Central memory CD8-positive, alpha-beta T cell (primary cell): ENCODE data around the gene HTR1A.

Source experiments
- ATAC-seq: fragments of 150-1000 bp; cut with Tn5 transposase; replicated peaks from 2 replicates; pipeline ENCODE4 v1.10.0; 2022; ENCODE audit warnings: mild to moderate bottlenecking, moderate FRiP score, moderate number of reproducible peaks; ENCODE audit not compliant: poor library complexity, severe bottlenecking; ENCODE audit errors: extremely low read depth
- DNase-seq, 2 donors: peaks; one replicate each; pipeline ENCODE4 v3.0.0; 2021; ENCODE audit warnings: low spot score in 2 of 2
- H3K27ac Mint-ChIP-seq: one replicate; pipeline ENCODE4 v1.8.0; 2022; ENCODE audit warnings: low read depth, mild to moderate bottlenecking, moderate library complexity, mixed read lengths
- H3K27me3 Mint-ChIP-seq: one replicate; pipeline ENCODE4 v1.8.0; 2022; ENCODE audit warnings: mixed read lengths
- H3K36me3 Mint-ChIP-seq: one replicate; pipeline ENCODE4 v1.8.0; 2022; ENCODE audit warnings: mild to moderate bottlenecking, moderate library complexity, mixed read lengths; ENCODE audit not compliant: insufficient read depth
- H3K4me1 Mint-ChIP-seq: one replicate; pipeline ENCODE4 v1.8.0; 2022; ENCODE audit warnings: mixed read lengths
- H3K4me3 Mint-ChIP-seq: one replicate; pipeline ENCODE4 v1.8.0; 2022; ENCODE audit warnings: mild to moderate bottlenecking, moderate library complexity, mixed read lengths
- H3K9me3 Mint-ChIP-seq: one replicate; pipeline ENCODE4 v1.8.0; 2022; ENCODE audit warnings: mixed read lengths

HTR1A gene

DNA sequence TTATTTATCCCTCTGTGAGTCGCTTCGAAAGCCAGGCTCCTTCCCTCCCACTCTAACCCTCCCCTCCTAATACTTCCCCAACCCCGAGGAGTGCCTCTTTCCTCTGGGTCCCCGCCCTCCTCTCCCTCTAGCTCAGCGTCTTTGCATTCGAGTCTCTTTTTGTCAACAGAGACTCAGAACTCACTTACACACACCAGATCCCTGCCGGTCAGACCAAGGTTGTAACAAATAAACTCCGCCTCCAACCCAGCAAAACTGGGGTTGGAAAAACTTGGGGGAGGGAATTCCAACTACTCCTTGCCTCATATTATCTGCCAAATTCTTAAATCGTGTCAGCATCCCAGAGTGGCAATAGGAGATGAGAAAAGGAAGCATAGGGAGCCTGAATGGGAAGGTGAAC is at the start of gene HTR1A:
TSS of gene HTR1A (minus strand) at position 167 of the 400 bp plus-strand sequence. CDS start 726 bp downstream, outside the sequence.
- Mint-ChIP-seq H3K36me3 (no peaks in the 10 kb centered on the region), H3K27ac (no peak within 1 kb of the TSS), H3K4me1 (no peaks in the 10 kb centered on the region), H3K4me3 (no peak within 1 kb of the TSS), H3K27me3 (peaks cover 30% of the 10 kb centered on the region), H3K9me3 (peaks cover 10% of the 10 kb centered on the region)
- ATAC-seq (no peak), DNase-seq (no peak)

GRCh38 chr5:64003966-64004365 is 41.7 kb upstream of the HTR1A start:
- Mint-ChIP-seq H3K4me3 (no peak overlapping the region), H3K27ac (no peak overlapping the region), H3K9me3 (peaks cover 18% of the 10 kb centered on the region), H3K27me3 (no peaks in the 10 kb centered on the region), H3K4me1 (no peaks in the 10 kb centered on the region), H3K36me3 (no peaks in the 10 kb centered on the region)
- DNase-seq (no peak), ATAC-seq (no peak)

DNA sequence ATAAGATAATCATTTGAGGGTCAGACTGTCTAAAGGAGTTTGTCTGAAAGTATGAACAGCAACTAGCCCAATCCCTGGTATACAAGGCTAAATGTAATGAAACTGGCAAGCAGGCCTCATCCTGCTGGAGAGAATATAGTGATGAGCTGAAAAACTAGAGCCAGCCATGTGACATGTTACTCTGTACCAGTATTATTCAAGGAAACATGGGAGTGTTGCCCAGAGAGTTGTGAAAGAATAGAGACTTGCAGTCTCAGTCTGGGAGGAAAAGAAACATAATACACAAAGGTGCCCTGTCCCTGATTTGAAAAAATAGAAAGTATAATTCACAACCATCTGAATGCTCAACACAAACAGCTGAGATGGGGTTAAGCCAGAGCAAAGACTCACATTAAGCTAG is 37.9 kb upstream of the HTR1A start:
- Mint-ChIP-seq H3K36me3 (no peaks in the 10 kb centered on the region), H3K4me1 (no peaks in the 10 kb centered on the region), H3K27me3 (no peaks in the 10 kb centered on the region), H3K9me3 (peaks cover 27% of the 10 kb centered on the region), H3K27ac (no peak overlapping the region), H3K4me3 (no peak overlapping the region)
- ATAC-seq, result no peak
- DNase-seq, result no peak

DNA sequence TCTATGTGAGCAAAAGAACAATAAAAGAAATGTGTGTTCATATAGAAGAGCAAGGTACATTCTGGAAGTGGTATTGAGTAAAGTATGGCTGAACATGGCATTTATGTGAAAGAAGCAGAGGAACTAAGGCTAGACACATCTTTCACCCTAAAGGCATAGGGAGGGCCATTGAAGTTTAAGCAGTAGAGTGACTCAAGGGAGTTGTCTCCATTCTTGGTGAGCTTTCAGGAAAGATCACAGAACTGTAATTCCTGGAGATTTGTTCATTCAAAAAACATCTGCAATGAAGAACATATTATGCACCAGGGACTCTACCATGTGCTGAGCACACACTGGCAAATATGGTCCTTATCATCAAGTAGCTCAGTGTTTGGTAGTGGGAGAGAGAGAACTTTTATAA is 24.8 kb upstream of the HTR1A start:
- H3K4me1 Mint-ChIP-seq, result no peaks in the 10 kb centered on the region
- no peak for ATAC-seq
- no peak for DNase-seq
- no peaks in the 10 kb centered on the region for H3K36me3 Mint-ChIP-seq
- H3K27me3 Mint-ChIP-seq, result no peaks in the 10 kb centered on the region
- H3K9me3 Mint-ChIP-seq, result peaks cover 13% of the 10 kb centered on the region
- no peak overlapping the region for H3K4me3 Mint-ChIP-seq
- H3K27ac Mint-ChIP-seq, result no peak overlapping the region

GRCh38 chr5:63981864-63982263 is 19.6 kb upstream of the HTR1A start:
- Mint-ChIP-seq H3K27ac (no peak overlapping the region), H3K4me3 (no peak overlapping the region), H3K4me1 (no peaks in the 10 kb centered on the region), H3K27me3 (no peaks in the 10 kb centered on the region), H3K36me3 (no peaks in the 10 kb centered on the region), H3K9me3 (peaks cover 27% of the 10 kb centered on the region)
- ATAC-seq (no peak), DNase-seq (no peak)

DNA sequence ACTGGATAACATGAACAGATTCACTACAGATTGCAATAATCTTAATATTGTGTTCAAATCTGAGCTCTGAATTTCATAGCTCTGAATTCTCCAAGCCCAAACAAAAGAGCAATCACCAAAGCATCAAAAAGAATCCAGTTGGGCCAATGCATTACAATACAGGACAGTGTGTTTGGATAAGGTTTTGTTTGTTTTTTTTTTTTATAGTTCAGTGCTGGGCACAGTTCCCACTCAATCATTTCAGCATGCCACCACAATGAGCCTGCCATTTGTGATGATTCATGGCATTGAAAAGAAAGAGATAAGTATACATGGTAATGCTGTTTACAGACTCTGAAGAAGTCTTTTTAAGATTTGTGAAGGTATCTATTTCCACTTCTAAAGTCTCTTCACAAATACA is 1.7 kb upstream of the HTR1A start:
- Mint-ChIP-seq H3K4me1 (no peaks in the 10 kb centered on the region), H3K27ac (no peak overlapping the region), H3K27me3 (peaks cover 24% of the 10 kb centered on the region), H3K9me3 (peaks cover 10% of the 10 kb centered on the region), H3K36me3 (no peaks in the 10 kb centered on the region), H3K4me3 (no peak overlapping the region)
- ATAC-seq, result no peak
- no peak for DNase-seq

- Mint-ChIP-seq H3K4me1 (no peaks in the 10 kb centered on the region), H3K9me3 (peaks cover 10% of the 10 kb centered on the region), H3K36me3 (no peaks in the 10 kb centered on the region), H3K27me3 (peaks cover 30% of the 10 kb centered on the region), H3K27ac (no peak overlapping the region), H3K4me3 (no peak overlapping the region)
- DNase-seq, result no peak
- ATAC-seq, result no peak
Measured at GRCh38 chr5:63963080-63963735, 963 bp upstream of the HTR1A start.

DNA sequence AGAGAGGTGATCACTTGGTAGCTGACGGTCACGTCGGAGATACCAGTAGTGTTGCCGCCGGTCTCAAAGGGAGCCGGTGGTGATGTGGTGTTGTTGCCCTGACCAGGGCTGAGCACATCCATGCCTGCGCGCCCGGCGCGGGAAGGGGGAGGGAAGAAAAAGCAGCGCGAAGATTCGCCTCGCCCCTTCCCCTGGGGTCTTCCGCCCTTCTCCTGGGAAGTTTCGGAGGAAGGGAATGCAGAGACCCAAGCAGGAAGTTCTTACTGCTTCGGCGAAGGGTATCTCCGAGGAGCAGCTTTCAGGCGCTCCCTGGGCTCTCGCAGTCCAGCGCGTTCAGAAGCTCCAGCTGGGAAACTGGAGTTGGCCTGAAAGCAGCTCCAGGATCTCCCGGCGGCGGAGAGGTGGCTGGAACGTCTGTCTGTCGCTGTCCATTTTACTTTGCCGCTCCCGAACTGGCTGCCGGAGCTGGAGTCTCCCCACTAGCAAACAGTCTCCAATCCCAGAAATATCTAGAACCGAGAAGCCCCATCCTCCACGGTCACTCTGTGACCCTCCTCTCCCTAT is 565 bp downstream of the HTR1A start:
- DNase-seq (no peak), ATAC-seq (peak; percentile 6)
- Mint-ChIP-seq H3K4me1 (no peaks in the 10 kb centered on the region), H3K27me3 (peaks cover 30% of the 10 kb centered on the region), H3K4me3 (no peak overlapping the region), H3K27ac (no peak overlapping the region), H3K36me3 (no peaks in the 10 kb centered on the region), H3K9me3 (peaks cover 10% of the 10 kb centered on the region)

DNA sequence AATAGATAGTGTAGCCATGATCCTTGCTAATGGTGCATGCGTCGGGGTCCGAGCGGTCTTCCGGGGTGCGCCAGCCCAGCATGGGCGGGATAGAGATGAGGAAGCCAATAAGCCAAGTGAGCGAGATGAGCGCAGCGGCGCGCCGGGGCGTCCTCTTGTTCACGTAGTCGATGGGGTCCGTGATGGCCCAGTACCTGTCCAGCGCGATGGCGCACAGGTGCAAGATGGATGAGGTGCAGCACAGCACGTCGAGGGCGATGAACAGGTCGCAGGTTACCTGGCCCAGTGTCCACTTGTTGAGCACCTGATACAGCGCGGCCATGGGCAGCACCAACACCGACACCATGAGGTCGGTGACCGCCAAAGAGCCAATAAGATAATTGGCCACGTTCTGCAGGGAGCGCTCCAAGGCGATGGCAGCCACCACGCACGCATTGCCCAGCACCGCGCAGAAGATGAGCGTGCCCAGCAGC is 1.1 kb downstream of the HTR1A start:
- Mint-ChIP-seq H3K4me1 (no peaks in the 10 kb centered on the region), H3K36me3 (no peaks in the 10 kb centered on the region), H3K27ac (no peak overlapping the region), H3K9me3 (peaks cover 10% of the 10 kb centered on the region), H3K27me3 (peaks cover 30% of the 10 kb centered on the region), H3K4me3 (no peak overlapping the region)
- DNase-seq (no peak), ATAC-seq (no peak)

GRCh38 chr5:63960646-63961045 is 1.6 kb downstream of the HTR1A start:
- Mint-ChIP-seq H3K36me3 (no peaks in the 10 kb centered on the region), H3K27me3 (peaks cover 30% of the 10 kb centered on the region), H3K27ac (no peak overlapping the region), H3K4me3 (no peak overlapping the region), H3K9me3 (peaks cover 14% of the 10 kb centered on the region), H3K4me1 (no peaks in the 10 kb centered on the region)
- ATAC-seq, result no peak
- no peak for DNase-seq

- Mint-ChIP-seq H3K4me3 (no peak overlapping the region), H3K9me3 (peaks cover 21% of the 10 kb centered on the region), H3K36me3 (no peaks in the 10 kb centered on the region), H3K4me1 (no peaks in the 10 kb centered on the region), H3K27me3 (peaks cover 30% of the 10 kb centered on the region), H3K27ac (no peak overlapping the region)
- no peak for DNase-seq
- ATAC-seq, result no peak
Measured at GRCh38 chr5:63959177-63959982, 2.9 kb downstream of the HTR1A start.

GRCh38 chr5:63958654-63959053 is 3.6 kb downstream of the HTR1A start:
- Mint-ChIP-seq H3K9me3 (peaks cover 21% of the 10 kb centered on the region), H3K4me3 (no peak overlapping the region), H3K36me3 (no peaks in the 10 kb centered on the region), H3K4me1 (no peaks in the 10 kb centered on the region), H3K27ac (no peak overlapping the region), H3K27me3 (peaks cover 30% of the 10 kb centered on the region)
- DNase-seq (no peak), ATAC-seq (no peak)

DNA sequence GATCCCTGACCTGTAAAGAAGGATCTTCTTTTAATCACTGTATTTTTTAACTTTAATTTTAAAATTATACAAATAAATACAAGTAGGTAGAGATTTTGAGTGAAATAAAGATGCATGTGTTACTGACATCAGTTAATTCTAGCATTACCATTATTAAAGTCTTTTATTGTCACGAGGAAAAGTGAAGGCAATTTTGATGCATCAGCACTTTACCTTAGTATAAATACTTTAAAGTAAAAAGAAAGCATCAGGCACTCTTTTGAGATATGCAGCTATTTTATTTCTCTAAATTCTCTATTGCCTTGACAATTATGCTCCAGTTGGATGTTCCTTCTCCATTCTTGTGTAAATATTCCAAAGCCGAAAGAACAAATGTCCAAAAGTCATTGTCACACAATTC is 4.6 kb downstream of the HTR1A start:
- ATAC-seq (no peak), DNase-seq (no peak)
- Mint-ChIP-seq H3K27ac (no peak overlapping the region), H3K27me3 (peaks cover 30% of the 10 kb centered on the region), H3K4me3 (no peak overlapping the region), H3K36me3 (no peaks in the 10 kb centered on the region), H3K4me1 (no peaks in the 10 kb centered on the region), H3K9me3 (peaks cover 21% of the 10 kb centered on the region)
